Measurements from ENCODE around the gene DHX34.
"Not testable (repeated sequence)": the region's sequence is repeated elsewhere in the genome, so short reads cannot be mapped to it uniquely, and the experiment has no call there.

Gene DHX34

GRCh38 chr19:47348819-47349795 lies at the start of gene DHX34:
DHX34 (plus strand) TSS chr19:47349315; CDS start chr19:47353031, 3,716 bp downstream.
- DNase-seq: peak; percentile 98

- DNase-seq: not testable (repeated sequence)
Measured at GRCh38 chr19:47300867-47301266, 48.2 kb upstream of the DHX34 start.

- DNase-seq: no peak
Measured at GRCh38 chr19:47302249-47302648, 46.9 kb upstream of the DHX34 start.

GRCh38 chr19:47303966-47304365 lies 45.1 kb upstream of the DHX34 start:
- DNase-seq: no peak

- peak; percentile 91 for DNase-seq
Measured at GRCh38 chr19:47305309-47305751, 43.8 kb upstream of the DHX34 start.

- no peak for DNase-seq
Measured at GRCh38 chr19:47306303-47306702, 42.8 kb upstream of the DHX34 start.

GRCh38 chr19:47309038-47309437 lies 40.1 kb upstream of the DHX34 start:
- peak; percentile 18 for DNase-seq

GRCh38 chr19:47309608-47310007 lies 39.5 kb upstream of the DHX34 start, which contains the start of gene C5AR1:
C5AR1 (plus strand) TSS chr19:47309861; CDS start chr19:47309896, 35 bp downstream.
- DNase-seq: no peak

GRCh38 chr19:47310323-47310722 lies 38.8 kb upstream of the DHX34 start:
- DNase-seq: no peak

- DNase-seq: peak; percentile 48
Measured at GRCh38 chr19:47310819-47311218, 38.3 kb upstream of the DHX34 start.

GRCh38 chr19:47312366-47313006 lies 36.6 kb upstream of the DHX34 start:
- DNase-seq: no peak

GRCh38 chr19:47313754-47314295 lies 35.3 kb upstream of the DHX34 start:
- no peak for DNase-seq

- peak; percentile 91 for DNase-seq
Measured at GRCh38 chr19:47315125-47315821, 33.8 kb upstream of the DHX34 start.

GRCh38 chr19:47316513-47316912 lies 32.6 kb upstream of the DHX34 start:
- DNase-seq: no peak

- DNase-seq: no peak
Measured at GRCh38 chr19:47319923-47320871, 28.9 kb upstream of the DHX34 start.

GRCh38 chr19:47321630-47322029 lies 27.5 kb upstream of the DHX34 start:
- DNase-seq: no peak

GRCh38 chr19:47322058-47322457 lies 27.1 kb upstream of the DHX34 start:
- DNase-seq: no peak

- DNase-seq: no peak
Measured at GRCh38 chr19:47323409-47323808, 25.7 kb upstream of the DHX34 start.

GRCh38 chr19:47323872-47324271 lies 25.2 kb upstream of the DHX34 start:
- no peak for DNase-seq

GRCh38 chr19:47324502-47324901 lies 24.6 kb upstream of the DHX34 start:
- DNase-seq: peak; percentile 11

- DNase-seq: no peak
Measured at GRCh38 chr19:47330466-47330869, 18.6 kb upstream of the DHX34 start.

- no peak for DNase-seq
Measured at GRCh38 chr19:47331490-47331889, 17.6 kb upstream of the DHX34 start.

Data from fibroblast of skin of right biceps (primary cell).